Esophagus muscularis mucosa (tissue), 4 donors: ENCODE data around the gene CLSTN1.

Source experiments
- CTCF ChIP-seq, 3 experiments: fragments of 200-600 bp in 2 of 3; fragments of 450-650 bp in 1 of 3; sonication (generic) in 2 of 3; IDR thresholded peaks; one replicate each; pipeline ENCODE4 v1.5.1; 2017 to 2019; ENCODE audit warnings: antibody characterized with exemption in 3 of 3, mild to moderate bottlenecking in 2 of 3, moderate library complexity in 1 of 3
- EP300 ChIP-seq: sonication (generic); formaldehyde crosslinking; IDR thresholded peaks from one replicate; pipeline ENCODE4 v1.6.1; 2017; ENCODE audit warnings: antibody characterized with exemption
- POLR2A ChIP-seq: fragments of 450-650 bp; IDR thresholded peaks from one replicate; pipeline ENCODE4 v1.6.1; 2017; ENCODE audit warnings: antibody characterized with exemption, moderate library complexity, mild to moderate bottlenecking, low read depth
- POLR2AphosphoS5 ChIP-seq, 2 donors: sonication (generic); formaldehyde crosslinking; IDR thresholded peaks; one replicate each; pipeline ENCODE4 v1.6.1; 2017; ENCODE audit warnings: antibody characterized with exemption in 2 of 2

- TF ChIP-seq POLR2A (no peak), POLR2AphosphoS5 (IDR thresholded peaks at IDR 0.05) (no peak), CTCF (IDR thresholded peaks at IDR 0.05) (no peak), EP300 (no peak)
Measured at GRCh38 chr1:9801909-9802308, 21.9 kb downstream of the CLSTN1 start.
